ENCODE measurements around the gene MED16.

The MED16 gene

GRCh38 chr19:887599-887998 is 5.4 kb downstream of the MED16 start:
- no peak overlapping the region for H3K4me3 ChIP-seq (replicated peaks; ENCODE audit: low read depth, low read length)
- no peak for TF ChIP-seq CTCF (IDR thresholded peaks at IDR 0.05; ENCODE audit: low read depth, low read length, missing control alignments)
- DNase-seq (ENCODE audit: extremely low read depth, low read depth), result no peak

GRCh38 chr19:887072-887471 is 5.9 kb downstream of the MED16 start:
- H3K4me3 ChIP-seq (replicated peaks; ENCODE audit: low read depth, low read length), result no peak overlapping the region
- peak; percentile 89 for DNase-seq (ENCODE audit: extremely low read depth, low read depth)
- TF ChIP-seq CTCF (IDR thresholded peaks at IDR 0.05; ENCODE audit: low read depth, low read length, missing control alignments), result no peak

GRCh38 chr19:885536-886224 is 7.3 kb downstream of the MED16 start:
- TF ChIP-seq CTCF (IDR thresholded peaks at IDR 0.05; ENCODE audit: low read depth, low read length, missing control alignments), result no peak
- no peak for DNase-seq (ENCODE audit: extremely low read depth, low read depth)
- no peak overlapping the region for H3K4me3 ChIP-seq (replicated peaks; ENCODE audit: low read depth, low read length)

GRCh38 chr19:884420-885211 is 8.4 kb downstream of the MED16 start:
- DNase-seq (ENCODE audit: extremely low read depth, low read depth), result no peak
- no peak overlapping the region for H3K4me3 ChIP-seq (replicated peaks; ENCODE audit: low read depth, low read length)
- TF ChIP-seq CTCF (IDR thresholded peaks at IDR 0.05; ENCODE audit: low read depth, low read length, missing control alignments), result no peak

- no peak overlapping the region for H3K4me3 ChIP-seq (replicated peaks; ENCODE audit: low read depth, low read length)
- TF ChIP-seq CTCF (IDR thresholded peaks at IDR 0.05; ENCODE audit: low read depth, low read length, missing control alignments), result no peak
- DNase-seq (ENCODE audit: extremely low read depth, low read depth), result no peak
Measured at GRCh38 chr19:883661-884211, 9.3 kb downstream of the MED16 start.

GRCh38 chr19:882871-883497 is 10.0 kb downstream of the MED16 start:
- TF ChIP-seq CTCF (IDR thresholded peaks at IDR 0.05; ENCODE audit: low read depth, low read length, missing control alignments), result no peak
- H3K4me3 ChIP-seq (replicated peaks; ENCODE audit: low read depth, low read length), result no peak overlapping the region
- no peak for DNase-seq (ENCODE audit: extremely low read depth, low read depth)
